ENCODE data around the gene TMEM158.

The TMEM158 gene

DNA sequence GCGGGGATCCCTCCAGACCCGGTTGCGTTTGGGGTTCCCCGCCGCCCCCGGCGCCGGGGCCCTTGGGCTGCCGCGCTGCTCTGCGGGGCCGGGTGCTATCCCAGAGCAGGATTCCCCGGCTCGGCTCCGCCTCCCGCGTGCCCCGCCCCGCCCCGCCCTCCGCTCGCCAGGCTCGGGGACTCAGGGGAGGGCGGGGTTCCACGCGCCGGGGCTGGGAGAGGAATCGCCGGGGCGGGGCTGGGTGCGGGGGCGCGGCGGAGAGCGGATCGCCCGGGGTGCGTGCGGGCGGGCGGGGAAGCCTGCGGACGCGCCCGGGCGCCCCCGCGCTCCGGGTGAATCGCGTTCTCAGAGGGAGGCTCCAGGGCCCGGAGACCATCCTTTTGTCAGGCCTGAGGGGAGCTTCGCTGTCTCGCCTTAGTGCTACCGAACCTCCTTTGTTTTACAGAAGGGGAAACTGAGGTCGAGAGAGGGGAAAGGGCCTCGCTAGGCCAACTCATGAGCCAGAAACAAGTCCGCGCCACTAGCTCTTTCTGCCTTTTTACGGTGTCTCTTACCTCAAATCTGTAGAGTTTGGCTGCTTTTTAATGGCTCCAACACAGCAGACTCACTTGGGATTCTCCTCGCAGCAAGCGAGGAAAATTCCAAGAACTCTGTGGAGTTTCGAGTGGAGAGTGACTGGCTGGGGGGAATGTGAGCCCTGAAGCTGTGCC is at the start of gene TMEM158:
Gene TMEM158, minus strand, starts transcription at position 82 of the 710 bp plus-strand sequence. CDS start 260 bp downstream, outside the sequence.
- TF ChIP-seq JUND (IDR thresholded peaks at IDR 0.05; ENCODE audit: low read depth), result no peak
- in situ Hi-C loops (cut with HindIII; ENCODE audit: low pct_unique_long_range_greater_than_20kb, low sequenced_read_pairs), result no loop called here

DNA sequence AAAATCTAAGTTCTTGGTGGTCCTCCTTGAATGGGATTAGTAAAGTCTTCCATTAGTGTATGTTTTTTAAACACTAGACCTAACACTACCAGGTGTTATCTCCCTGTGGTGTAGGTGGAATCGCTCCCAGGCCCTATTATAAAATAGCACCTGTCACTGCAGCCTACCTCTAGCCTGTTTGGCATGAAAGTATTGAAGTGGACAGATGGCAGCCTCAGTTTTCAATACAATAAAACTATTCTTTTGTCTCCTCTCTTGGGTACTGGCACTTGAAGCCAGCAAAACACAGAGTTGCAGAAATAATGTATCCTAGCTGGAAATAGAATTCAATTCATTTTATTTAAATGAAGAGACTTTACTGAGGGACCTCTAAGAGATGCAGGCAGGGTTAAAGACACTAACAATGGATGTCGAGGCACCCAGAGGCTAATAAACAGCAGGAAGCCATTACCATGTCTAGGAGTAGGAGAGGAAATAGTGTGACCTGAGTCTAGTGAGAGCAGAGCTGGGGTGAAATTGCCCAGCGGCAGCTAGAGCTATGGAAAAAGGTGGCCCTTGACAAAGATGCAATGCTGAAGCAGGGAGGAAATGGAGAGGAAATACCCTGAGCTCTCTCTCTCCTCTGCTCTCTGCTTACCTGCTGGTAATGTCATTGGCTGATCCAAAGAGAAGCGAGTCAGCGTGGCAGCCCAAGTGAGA is 49.1 kb upstream of the TMEM158 start:
- DNase-seq (ENCODE audit: low read depth in 1 of 2, low spot score in 1 of 2), result no peak
- no peak for TF ChIP-seq JUND (IDR thresholded peaks at IDR 0.05; ENCODE audit: low read depth)
- in situ Hi-C loops (cut with HindIII; ENCODE audit: low pct_unique_long_range_greater_than_20kb, low sequenced_read_pairs), result no loop called here

More for the DNA sequence above, at the start of gene TMEM158:
- DNase-seq (ENCODE audit: low read depth in 1 of 2, low spot score in 1 of 2), result peak; percentile 81 to 96

DNA sequence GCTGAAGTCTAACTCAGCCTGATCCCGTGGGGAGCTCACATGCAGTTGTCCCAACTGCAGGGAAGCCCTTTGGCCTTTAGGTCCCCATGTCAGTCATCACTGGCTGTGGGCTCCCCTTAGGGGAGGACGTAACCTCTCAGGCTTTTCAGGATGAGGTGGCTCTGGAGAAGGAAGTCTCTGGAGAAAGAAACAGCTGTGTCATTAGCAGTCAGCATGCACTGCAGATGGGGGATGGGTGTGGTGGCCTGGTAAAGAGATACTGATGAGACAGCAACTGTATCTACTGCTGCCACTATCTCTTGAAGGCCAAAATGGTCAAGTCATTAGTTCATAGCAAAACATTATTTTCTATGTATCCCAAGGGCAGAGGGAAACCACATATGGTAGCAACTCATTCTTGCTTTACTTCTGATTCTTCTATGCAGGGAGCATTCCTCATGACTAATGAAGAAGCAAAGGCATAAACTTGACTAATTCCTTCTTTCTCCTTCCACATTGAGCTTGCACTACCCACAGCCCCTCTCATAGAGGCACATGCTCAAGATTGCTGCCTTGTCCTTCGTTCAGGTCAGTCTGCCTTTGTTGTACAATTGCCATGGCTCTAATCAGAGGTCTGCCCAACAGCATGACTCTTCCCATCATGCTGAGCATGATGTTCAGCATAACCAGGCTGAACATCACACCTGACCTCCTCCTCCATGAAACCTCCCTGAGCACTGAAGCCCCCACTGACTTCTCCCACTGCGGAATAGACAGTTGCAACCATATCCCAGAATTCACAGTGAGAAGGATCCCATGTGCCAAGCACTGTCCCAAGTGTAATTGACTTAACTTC is 47.8 kb upstream of the TMEM158 start:
- in situ Hi-C loops (cut with HindIII; ENCODE audit: low pct_unique_long_range_greater_than_20kb, low sequenced_read_pairs), result no loop called here
- TF ChIP-seq JUND (IDR thresholded peaks at IDR 0.05; ENCODE audit: low read depth), result no peak
- DNase-seq (ENCODE audit: low read depth in 1 of 2, low spot score in 1 of 2), result no peak

DNA sequence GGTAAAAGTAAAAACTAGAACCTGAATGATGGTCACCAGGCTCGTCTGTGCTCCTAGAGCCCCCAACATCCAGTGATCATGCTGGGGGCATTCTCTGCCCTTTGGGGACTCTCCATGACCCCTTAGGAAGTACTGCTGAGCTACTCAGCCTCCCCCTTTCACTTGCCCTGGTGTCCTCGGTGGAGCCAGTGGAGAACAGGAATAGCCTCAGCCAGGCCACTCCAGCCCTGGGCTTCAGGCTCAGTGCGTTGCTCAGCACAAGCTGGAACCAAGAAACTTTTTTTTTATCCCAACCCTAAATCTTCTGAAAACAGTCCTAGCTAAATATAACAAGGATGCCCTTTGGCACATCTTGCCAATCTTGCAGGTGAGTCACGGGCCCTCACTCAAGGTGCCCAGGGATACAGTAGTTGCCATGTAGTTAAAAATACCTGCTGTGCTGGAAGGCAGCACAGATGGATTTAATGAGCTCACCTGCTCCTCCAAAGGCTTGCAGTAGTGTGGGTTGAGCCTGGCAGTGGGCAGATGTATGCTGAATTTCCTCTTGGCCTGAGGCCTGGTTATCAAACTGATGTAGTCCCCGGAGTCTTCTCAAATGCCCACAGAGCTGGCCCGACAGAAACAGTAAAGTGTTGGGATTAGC is 46.9 kb upstream of the TMEM158 start:
- DNase-seq (ENCODE audit: low read depth in 1 of 2, low spot score in 1 of 2), result peak in 1 of 2 experiments; percentile 41
- no peak for TF ChIP-seq JUND (IDR thresholded peaks at IDR 0.05; ENCODE audit: low read depth)
- in situ Hi-C loops (cut with HindIII; ENCODE audit: low pct_unique_long_range_greater_than_20kb, low sequenced_read_pairs), result no loop called here

DNA sequence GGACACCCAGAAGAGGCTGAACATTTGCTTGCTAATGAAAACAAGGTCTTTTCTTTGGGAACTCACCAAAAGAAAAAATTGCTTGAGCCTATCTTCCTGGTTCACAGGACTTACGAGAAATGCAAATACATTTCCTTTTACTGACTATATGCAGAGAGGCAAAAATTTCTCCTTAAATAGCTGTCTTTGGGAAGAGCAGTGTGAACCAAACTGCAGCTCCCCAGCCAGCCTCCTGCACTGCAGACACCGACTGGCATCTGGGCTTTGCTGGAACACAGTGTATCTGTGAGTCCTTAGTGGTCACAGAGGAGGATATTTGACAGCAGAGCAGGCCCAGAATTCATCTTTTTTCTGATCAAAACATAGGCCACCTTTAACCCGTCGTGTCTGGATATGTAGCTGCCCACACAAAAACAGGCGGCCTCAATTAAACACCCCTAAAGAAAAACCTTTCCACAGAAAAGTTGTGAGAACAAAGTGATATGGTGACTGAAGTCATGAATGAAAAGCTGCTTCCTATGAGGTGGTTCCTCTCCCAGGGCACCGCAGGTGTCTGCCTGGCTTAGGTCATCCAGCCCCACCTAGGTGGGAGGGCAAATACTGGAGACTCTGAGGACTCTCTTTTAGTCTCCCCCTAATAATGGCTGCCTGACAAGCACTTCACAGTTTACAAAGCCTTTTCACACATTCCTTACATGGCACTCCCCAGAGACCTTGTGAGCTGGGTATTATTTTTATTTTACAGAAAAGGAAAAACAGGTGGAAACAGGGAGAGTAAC is 46.1 kb upstream of the TMEM158 start:
- in situ Hi-C loops (cut with HindIII; ENCODE audit: low pct_unique_long_range_greater_than_20kb, low sequenced_read_pairs), result no loop called here
- DNase-seq (ENCODE audit: low read depth in 1 of 2, low spot score in 1 of 2), result no peak
- TF ChIP-seq JUND (IDR thresholded peaks at IDR 0.05; ENCODE audit: low read depth), result no peak

DNA sequence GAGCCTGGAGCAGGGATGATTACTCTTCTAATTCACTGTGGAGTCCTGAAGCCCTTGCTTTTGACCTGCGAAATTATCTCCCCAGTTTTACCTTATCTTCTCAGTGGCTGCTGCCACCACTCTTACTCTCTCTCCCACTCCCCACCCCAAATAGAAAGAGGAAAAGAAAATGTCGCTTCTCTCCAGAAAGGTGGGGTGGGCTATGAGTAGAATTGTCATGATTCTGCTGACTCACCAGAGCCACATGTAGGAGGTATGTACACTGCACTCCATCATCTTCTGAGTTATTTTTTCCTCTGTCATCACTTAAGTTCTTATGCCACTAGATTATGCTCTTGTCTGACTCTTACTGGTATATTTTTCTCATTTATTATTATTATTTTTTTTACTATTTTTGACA is 43.9 kb upstream of the TMEM158 start:
- in situ Hi-C loops (cut with HindIII; ENCODE audit: low pct_unique_long_range_greater_than_20kb, low sequenced_read_pairs), result no loop called here
- no peak for TF ChIP-seq JUND (IDR thresholded peaks at IDR 0.05; ENCODE audit: low read depth)
- no peak for DNase-seq (ENCODE audit: low read depth in 1 of 2, low spot score in 1 of 2)

DNA sequence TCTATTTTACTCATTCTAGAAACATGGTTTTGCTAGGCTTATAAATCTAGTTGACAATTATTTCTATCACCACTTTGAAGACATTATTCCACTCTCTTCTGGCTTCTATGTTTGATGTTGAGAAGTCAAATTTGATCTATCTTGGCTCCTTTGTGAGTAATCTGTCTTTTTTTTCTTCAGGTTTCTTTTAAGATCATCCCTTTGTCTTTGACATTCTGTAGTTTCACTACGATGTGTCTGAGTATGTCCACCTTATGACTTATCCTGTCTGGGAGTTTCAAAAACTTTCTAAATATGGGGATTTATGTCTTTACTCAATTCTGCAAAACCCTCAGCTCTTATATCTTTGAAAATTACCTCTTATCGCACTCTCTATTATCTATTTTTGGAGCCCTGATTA is 41.0 kb upstream of the TMEM158 start:
- DNase-seq (ENCODE audit: low read depth in 1 of 2, low spot score in 1 of 2), result no peak
- in situ Hi-C loops (cut with HindIII; ENCODE audit: low pct_unique_long_range_greater_than_20kb, low sequenced_read_pairs), result no loop called here
- TF ChIP-seq JUND (IDR thresholded peaks at IDR 0.05; ENCODE audit: low read depth), result no peak

DNA sequence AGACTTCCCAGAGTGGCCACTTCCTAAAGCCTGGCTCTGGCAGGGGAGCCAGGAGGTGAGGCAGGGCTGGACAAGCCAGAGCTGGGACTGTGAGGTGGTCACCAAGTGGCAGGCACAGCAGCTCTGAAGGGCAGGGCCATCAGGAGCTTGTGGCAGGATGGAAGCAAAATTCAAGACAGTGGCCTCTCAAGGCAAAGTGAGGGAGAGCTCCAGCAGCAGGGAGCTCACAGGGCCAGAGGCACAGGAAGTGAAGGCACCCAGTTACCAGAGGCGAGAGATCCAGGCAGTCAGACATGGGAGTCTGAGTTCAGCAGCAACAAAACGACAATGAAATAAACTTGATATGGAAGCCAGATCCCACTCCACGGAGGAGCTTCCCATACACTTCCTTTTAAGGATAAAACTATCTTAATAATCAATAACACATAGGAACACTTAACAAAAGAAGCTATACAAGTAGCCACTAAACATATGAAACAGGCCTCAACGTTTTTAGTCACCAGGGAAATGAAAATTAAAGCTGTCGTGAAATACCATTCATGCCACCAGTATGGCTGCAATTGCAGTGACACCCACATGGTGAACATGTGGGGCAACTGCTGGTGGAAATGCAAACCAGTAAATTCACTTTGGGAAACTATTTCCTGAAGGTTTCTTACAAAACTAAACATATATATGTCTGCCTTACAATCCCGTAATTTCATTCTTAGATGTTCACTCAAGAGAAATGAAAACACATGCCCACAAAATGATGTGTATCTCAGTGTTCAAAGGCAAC is 35.4 kb upstream of the TMEM158 start:
- in situ Hi-C loops (cut with HindIII; ENCODE audit: low pct_unique_long_range_greater_than_20kb, low sequenced_read_pairs), result no loop called here
- no peak for TF ChIP-seq JUND (IDR thresholded peaks at IDR 0.05; ENCODE audit: low read depth)

DNA sequence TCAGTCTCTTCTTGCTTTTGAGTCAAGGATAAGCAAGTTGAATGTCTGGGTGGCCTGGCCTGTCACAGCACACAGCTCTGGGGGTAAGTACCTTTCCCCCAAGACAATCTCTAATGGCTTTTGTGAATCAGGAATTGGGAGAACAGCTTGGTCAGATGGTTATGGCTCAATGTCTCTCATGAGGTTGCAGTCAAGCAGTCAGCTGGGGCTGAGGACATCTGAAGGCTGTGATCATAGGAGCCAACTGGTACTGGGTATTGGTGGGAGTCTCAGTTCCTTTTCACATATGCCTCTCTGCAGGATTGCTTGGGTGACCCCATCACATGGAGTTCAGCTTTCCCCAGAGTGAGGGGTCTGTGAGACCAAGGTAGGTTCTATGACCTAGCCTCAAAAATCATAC is 33.0 kb upstream of the TMEM158 start:
- in situ Hi-C loops (cut with HindIII; ENCODE audit: low pct_unique_long_range_greater_than_20kb, low sequenced_read_pairs), result no loop called here
- TF ChIP-seq JUND (IDR thresholded peaks at IDR 0.05; ENCODE audit: low read depth), result no peak
- no peak for DNase-seq (ENCODE audit: low read depth in 1 of 2, low spot score in 1 of 2)

More for the DNA sequence above, 35.4 kb upstream of the TMEM158 start:
- DNase-seq (ENCODE audit: low read depth in 1 of 2, low spot score in 1 of 2), result no peak

DNA sequence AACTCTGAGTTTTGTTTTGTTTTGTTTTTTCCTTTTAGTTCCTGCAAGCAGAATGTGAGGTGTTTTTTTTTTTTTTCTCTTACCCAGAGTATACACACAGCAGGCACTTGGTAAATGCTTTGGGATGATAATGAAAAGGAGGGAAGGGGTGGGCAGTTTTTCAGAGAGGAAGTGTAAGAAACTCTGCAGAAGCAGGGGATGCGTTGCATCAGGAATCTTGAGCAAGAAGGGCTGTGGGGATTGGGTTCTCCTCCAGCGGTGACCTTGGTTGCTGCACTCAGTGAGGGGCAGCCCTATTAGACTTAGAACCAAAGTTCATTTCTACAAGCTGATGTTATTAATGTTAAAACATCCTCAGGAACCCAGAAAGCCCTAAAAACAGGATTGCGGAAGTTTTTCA is 32.2 kb upstream of the TMEM158 start:
- TF ChIP-seq JUND (IDR thresholded peaks at IDR 0.05; ENCODE audit: low read depth), result no peak
- in situ Hi-C loops (cut with HindIII; ENCODE audit: low pct_unique_long_range_greater_than_20kb, low sequenced_read_pairs), result no loop called here
- DNase-seq (ENCODE audit: low read depth in 1 of 2, low spot score in 1 of 2), result no peak

DNA sequence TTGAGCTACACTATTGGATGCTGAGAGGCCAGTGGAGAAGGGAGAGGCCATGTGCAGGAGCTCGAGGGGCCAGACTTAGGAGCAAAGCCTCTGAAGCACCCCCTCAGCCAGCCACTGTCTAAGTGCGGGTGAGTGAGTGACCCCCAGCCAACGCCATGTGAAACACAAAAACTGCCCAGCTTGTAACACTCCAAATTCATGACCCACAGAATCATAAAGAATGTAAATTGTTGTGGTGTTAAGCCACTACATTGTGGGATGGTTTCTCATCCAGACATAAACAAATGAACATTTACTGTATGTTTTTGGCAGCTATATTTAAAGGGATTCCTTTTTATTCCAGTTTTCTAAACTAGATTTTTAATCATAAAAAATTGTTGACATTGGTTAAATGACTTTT is 27.2 kb upstream of the TMEM158 start:
- in situ Hi-C loops (cut with HindIII; ENCODE audit: low pct_unique_long_range_greater_than_20kb, low sequenced_read_pairs), result no loop called here
- no peak for TF ChIP-seq JUND (IDR thresholded peaks at IDR 0.05; ENCODE audit: low read depth)
- no peak for DNase-seq (ENCODE audit: low read depth in 1 of 2, low spot score in 1 of 2)

All from T47D (cell line).